ENCODE results near the gene SLC2A5.
"Not testable (repeated sequence)": the region's sequence is repeated elsewhere in the genome, so short reads cannot be mapped to it uniquely, and the experiment has no call there.

DNA sequence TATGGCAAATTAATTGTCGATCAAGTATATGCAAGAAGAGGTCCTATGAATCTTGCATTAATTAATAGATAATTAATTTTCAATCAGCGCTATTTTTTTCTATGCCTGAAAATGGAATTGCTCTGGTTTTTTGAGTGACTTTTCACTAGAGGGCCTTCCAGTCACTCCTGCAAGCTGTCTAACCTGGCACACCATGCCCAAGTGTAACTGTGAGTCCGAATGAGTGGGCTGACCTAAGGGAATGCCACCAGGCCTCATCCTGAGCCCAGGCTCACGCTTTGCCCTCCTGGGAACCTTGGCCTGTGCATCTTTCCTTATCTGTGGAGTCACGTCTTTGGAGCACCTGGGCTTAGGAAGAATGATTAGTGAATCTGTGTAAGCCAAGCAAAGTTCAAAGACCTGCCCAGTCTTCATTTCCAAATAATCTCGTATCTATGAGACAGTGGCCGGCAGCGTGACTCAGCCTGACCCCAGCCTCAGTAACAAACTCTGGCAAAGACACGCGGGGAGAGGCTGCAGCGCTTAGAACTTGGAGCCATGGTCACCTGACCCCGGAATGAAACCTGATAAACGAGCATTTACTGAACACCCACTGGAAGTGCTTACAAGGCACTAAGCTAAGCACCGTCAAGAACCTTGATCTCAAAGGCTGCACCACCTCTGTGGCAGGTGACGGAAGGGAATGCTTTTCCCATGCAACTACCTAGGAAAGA, 47.3 kb downstream of the SLC2A5 start:
- not testable (repeated sequence) for TF ChIP-seq ELF4 (CRISPR knock-in tag; IDR thresholded peaks at IDR 0.05); SP2 (IDR thresholded peaks at IDR 0.05; ENCODE audit: extremely low read depth, low read depth, low read length, poor library complexity, severe bottlenecking); SP1 (CRISPR knock-in tag; IDR thresholded peaks at IDR 0.05); ZNF217 (CRISPR knock-in tag; IDR thresholded peaks at IDR 0.05)
- TF ChIP-seq, protein P1, sequence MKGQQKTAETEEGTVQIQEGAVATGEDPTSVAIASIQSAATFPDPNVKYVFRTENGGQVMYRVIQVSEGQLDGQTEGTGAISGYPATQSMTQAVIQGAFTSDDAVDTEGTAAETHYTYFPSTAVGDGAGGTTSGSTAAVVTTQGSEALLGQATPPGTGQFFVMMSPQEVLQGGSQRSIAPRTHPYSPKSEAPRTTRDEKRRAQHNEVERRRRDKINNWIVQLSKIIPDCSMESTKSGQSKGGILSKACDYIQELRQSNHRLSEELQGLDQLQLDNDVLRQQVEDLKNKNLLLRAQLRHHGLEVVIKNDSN (CRISPR knock-in tag; IDR thresholded peaks at IDR 0.05) = not testable (repeated sequence)
- TF ChIP-seq, protein P2, sequence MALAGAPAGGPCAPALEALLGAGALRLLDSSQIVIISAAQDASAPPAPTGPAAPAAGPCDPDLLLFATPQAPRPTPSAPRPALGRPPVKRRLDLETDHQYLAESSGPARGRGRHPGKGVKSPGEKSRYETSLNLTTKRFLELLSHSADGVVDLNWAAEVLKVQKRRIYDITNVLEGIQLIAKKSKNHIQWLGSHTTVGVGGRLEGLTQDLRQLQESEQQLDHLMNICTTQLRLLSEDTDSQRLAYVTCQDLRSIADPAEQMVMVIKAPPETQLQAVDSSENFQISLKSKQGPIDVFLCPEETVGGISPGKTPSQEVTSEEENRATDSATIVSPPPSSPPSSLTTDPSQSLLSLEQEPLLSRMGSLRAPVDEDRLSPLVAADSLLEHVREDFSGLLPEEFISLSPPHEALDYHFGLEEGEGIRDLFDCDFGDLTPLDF (CRISPR knock-in tag; IDR thresholded peaks at IDR 0.05) = not testable (repeated sequence)
- TF ChIP-seq, protein P3, sequence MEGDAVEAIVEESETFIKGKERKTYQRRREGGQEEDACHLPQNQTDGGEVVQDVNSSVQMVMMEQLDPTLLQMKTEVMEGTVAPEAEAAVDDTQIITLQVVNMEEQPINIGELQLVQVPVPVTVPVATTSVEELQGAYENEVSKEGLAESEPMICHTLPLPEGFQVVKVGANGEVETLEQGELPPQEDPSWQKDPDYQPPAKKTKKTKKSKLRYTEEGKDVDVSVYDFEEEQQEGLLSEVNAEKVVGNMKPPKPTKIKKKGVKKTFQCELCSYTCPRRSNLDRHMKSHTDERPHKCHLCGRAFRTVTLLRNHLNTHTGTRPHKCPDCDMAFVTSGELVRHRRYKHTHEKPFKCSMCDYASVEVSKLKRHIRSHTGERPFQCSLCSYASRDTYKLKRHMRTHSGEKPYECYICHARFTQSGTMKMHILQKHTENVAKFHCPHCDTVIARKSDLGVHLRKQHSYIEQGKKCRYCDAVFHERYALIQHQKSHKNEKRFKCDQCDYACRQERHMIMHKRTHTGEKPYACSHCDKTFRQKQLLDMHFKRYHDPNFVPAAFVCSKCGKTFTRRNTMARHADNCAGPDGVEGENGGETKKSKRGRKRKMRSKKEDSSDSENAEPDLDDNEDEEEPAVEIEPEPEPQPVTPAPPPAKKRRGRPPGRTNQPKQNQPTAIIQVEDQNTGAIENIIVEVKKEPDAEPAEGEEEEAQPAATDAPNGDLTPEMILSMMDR (IDR thresholded peaks at IDR 0.05 in 2 of 3, conservative IDR thresholded peaks at IDR 0.05 in 1 of 3; ENCODE audit: insufficient read depth in 2 of 3, low read depth in 1 of 3, low read length in 3 of 3) = not testable (repeated sequence)
